Spleen (tissue), 11 donors: ENCODE measurements around the gene ABHD2. TPM values are rescaled to one million over a fixed set of nuclear protein-coding genes. Genes with fewer than 3 reads are reported as not detected.

ENCODE experiments used
- DNase-seq: peaks from one replicate; pipeline ENCODE4 v3.0.0-alpha.2; 2020
- H3K27ac ChIP-seq, 8 donors: fragments of 200-600 bp; sonication (generic) in 7 of 8; 1 replicate in 4 of 8; 2 replicates in 4 of 8; pipeline versions ENCODE4 v1.5.0 to v1.8.0; 2016 to 2021; ENCODE audit warnings: inconsistent platforms in 4 of 8, mild to moderate bottlenecking in 4 of 8, moderate library complexity in 1 of 8
- H3K27me3 ChIP-seq, 7 donors: fragments of 200-600 bp; sonication (generic) in 6 of 7; replicated peaks in 1 of 7; 1 replicate in 4 of 7; 2 replicates in 3 of 7; pipeline versions ENCODE4 v1.5.0 to v1.8.0; 2016 to 2021; ENCODE audit warnings: inconsistent platforms in 3 of 7, mild to moderate bottlenecking in 1 of 7
- H3K36me3 ChIP-seq, 6 donors: fragments of 200-600 bp; sonication (generic) in 5 of 6; 1 replicate in 4 of 6; 2 replicates in 2 of 6; pipeline versions ENCODE4 v1.5.0 to v1.8.0; 2016 to 2021; ENCODE audit warnings: inconsistent platforms in 2 of 6
- H3K4me1 ChIP-seq, 6 donors: fragments of 200-600 bp; sonication (generic) in 5 of 6; 1 replicate in 3 of 6; 2 replicates in 3 of 6; pipeline versions ENCODE4 v1.5.0 to v1.8.0; 2016 to 2021; ENCODE audit warnings: inconsistent platforms in 3 of 6
- H3K4me3 ChIP-seq, 8 donors: fragments of 200-600 bp; sonication (generic) in 7 of 8; 1 replicate in 4 of 8; 2 replicates in 4 of 8; pipeline versions ENCODE4 v1.5.0 to v1.8.0; 2016 to 2021; ENCODE audit warnings: inconsistent platforms in 4 of 8, mild to moderate bottlenecking in 4 of 8, moderate library complexity in 2 of 8
- H3K9me3 ChIP-seq, 8 donors: fragments of 200-600 bp; sonication (generic) in 7 of 8; 1 replicate in 4 of 8; 2 replicates in 4 of 8; pipeline versions ENCODE4 v1.5.0 to v1.8.0; 2016 to 2021; ENCODE audit warnings: inconsistent platforms in 4 of 8
- CTCF ChIP-seq, 11 experiments: fragments of 200-600 bp in 7 of 11; fragments of 450-650 bp in 4 of 11; sonication (generic) in 4 of 11; IDR thresholded peaks in 8 of 11; conservative IDR thresholded peaks in 3 of 11; 1 replicate in 7 of 11; 2 replicates in 4 of 11; pipeline versions ENCODE4 v1.4.0 to v1.8.0; 2016 to 2021; ENCODE audit warnings: antibody characterized with exemption in 11 of 11, inconsistent platforms in 4 of 11, mild to moderate bottlenecking in 1 of 11
- POLR2A ChIP-seq, 3 donors: fragments of 450-650 bp; IDR thresholded peaks; one replicate each; pipeline ENCODE4 v1.5.1; 2017; ENCODE audit warnings: antibody characterized with exemption in 3 of 3, mild to moderate bottlenecking in 1 of 3
- POLR2AphosphoS5 ChIP-seq, 3 donors: sonication (generic); formaldehyde crosslinking; IDR thresholded peaks; one replicate each; pipeline ENCODE4 v1.5.1; 2017; ENCODE audit warnings: antibody characterized with exemption in 3 of 3
- WGBS, 5 donors: extraction: QIAGEN DNeasy Blood & Tissue Kit in 3 of 5; methylation state at CpG; one replicate each; pipeline versions ENCODE4 v1.1.5 to v1.1.7; 2013 to 2018; 5-methylcytosine and 5-hydroxymethylcytosine counted together
- intact Hi-C: fragments of 100-400 bp; cut with DNase I; formaldehyde crosslinking; loops from one replicate; pipeline ENCODE4 v1.15.0; 2023; ENCODE audit warnings: low total_unique reads
- polyA plus RNA-seq, 3 donors: library from polyadenylated mRNA; stranded (reverse); fragments of 200-250 nt; gene quantifications; one replicate each; pipeline ENCODE4 v1.2.1, GENCODE V29; 2013
- total RNA-seq, 7 donors: library from RNA; depleted of rRNA in 3 of 7; stranded (reverse); fragments of >200 nt in 3 of 7; fragmentation: NEBNext Ultra II Directional in 4 of 7; extraction: Animal tissue kit (Norgen Biotek cat#: 25700) in 4 of 7; gene quantifications; one replicate each; pipeline versions ENCODE4 v1.1.0 to v1.2.1, GENCODE V29; 2016 to 2021
- donor health status: healthy with polysubstance abuse.
- donor health status: DM: no; HTN: no; CAD: no; lungs with moderate emphysema.
- donor health status: DM: no; HTN: no; CAD: no.
- donor health status: Bipolar disorder and iron deficiency.
- donor health status: healthy.
- donor health status: DM: no; HTN: no; CAD: no.
- donor health status: DM: yes; HTN: yes; CAD: no.

The ABHD2 gene
- total and polyA plus RNA-seq, 10 donors: 2.1 to 158 (median 106) TPM

GRCh38 chr15:89171136-89172072 is 83.1 kb downstream of the ABHD2 start:
- no peaks in the 10 kb centered on the region for H3K27me3 ChIP-seq
- H3K36me3 ChIP-seq: peaks cover 3 to 66% (median 20%) of the 10 kb centered on the region in 6 donors
- H3K9me3 ChIP-seq: no peaks in the 10 kb centered on the region
- intact Hi-C loops: loop anchor here (10.0 kb wide), 1 partner anchor 267 kb away; no protein-coding TSS in a partner anchor
- WGBS, 5 donors: 59 to 68% (median 63%) methylated on average over 12 of the region's 12 CpGs
- DNase-seq: peak; percentile 76
- TF ChIP-seq POLR2A (IDR thresholded peaks at IDR 0.05) (no peak), POLR2AphosphoS5 (IDR thresholded peaks at IDR 0.05) (peak in 1 of 3 donors; percentile 9), CTCF (IDR thresholded peaks at IDR 0.05 in 8 of 11, conservative IDR thresholded peaks at IDR 0.05 in 3 of 11) (peak; percentile 30 to 81 (median 63))
- no peak overlapping the region for H3K4me3 ChIP-seq
- H3K4me1 ChIP-seq: peaks cover 8 to 46% (median 25%) of the 10 kb centered on the region in 6 donors
- peak overlapping the region in 2 of 8 donors; percentile 42 to 78 for H3K27ac ChIP-seq

- WGBS, 5 donors: 69 to 86% (median 82%) methylated on average over 2 of the region's 2 CpGs
- H3K36me3 ChIP-seq: peaks cover 3 to 79% (median 32%) of the 10 kb centered on the region in 6 donors
- TF ChIP-seq POLR2AphosphoS5 (IDR thresholded peaks at IDR 0.05): no peak
- no peak for TF ChIP-seq POLR2A (IDR thresholded peaks at IDR 0.05)
- TF ChIP-seq CTCF (IDR thresholded peaks at IDR 0.05 in 8 of 11, conservative IDR thresholded peaks at IDR 0.05 in 3 of 11): no peak
- no peak overlapping the region for H3K4me3 ChIP-seq
- no peak for DNase-seq
- peak overlapping the region in 4 of 8 donors; percentile 32 to 78 (median 44) for H3K27ac ChIP-seq
- no peaks in the 10 kb centered on the region for H3K9me3 ChIP-seq
- intact Hi-C loops: loop anchor here (10.0 kb wide), 1 partner anchor 268 kb away; no protein-coding TSS in a partner anchor
- peaks cover 0 to 38% (median 16%) of the 10 kb centered on the region in 6 donors for H3K4me1 ChIP-seq
- H3K27me3 ChIP-seq: no peaks in the 10 kb centered on the region
Observed at GRCh38 chr15:89172921-89173320, 84.7 kb downstream of the ABHD2 start.

GRCh38 chr15:89174476-89174875 is 86.2 kb downstream of the ABHD2 start:
- no peak for TF ChIP-seq POLR2AphosphoS5 (IDR thresholded peaks at IDR 0.05)
- no peak for TF ChIP-seq CTCF (IDR thresholded peaks at IDR 0.05 in 8 of 11, conservative IDR thresholded peaks at IDR 0.05 in 3 of 11)
- TF ChIP-seq POLR2A (IDR thresholded peaks at IDR 0.05): no peak

More at GRCh38 chr15:89174476-89174875, 86.2 kb downstream of the ABHD2 start:
- intact Hi-C loops: loop anchor here (10.0 kb wide), 1 partner anchor 270 kb away; no protein-coding TSS in a partner anchor
- Histone ChIP-seq H3K27ac (no peak overlapping the region), H3K4me3 (no peak overlapping the region), H3K4me1 (peaks cover 0 to 35% (median 15%) of the 10 kb centered on the region in 6 donors), H3K27me3 (no peaks in the 10 kb centered on the region), H3K9me3 (no peaks in the 10 kb centered on the region), H3K36me3 (peaks cover 3 to 82% (median 39%) of the 10 kb centered on the region in 6 donors)
- 78 to 96% (median 89%) methylated on average over 5 of the region's 5 CpGs for WGBS, 5 donors
- no peak for DNase-seq
